Endothelial cell of umbilical vein (primary cell): ENCODE data around the gene COL28A1. TPM values are rescaled to one million over a fixed set of nuclear protein-coding genes. Genes with fewer than 3 reads are reported as not detected.

ENCODE experiments used
- BruUV-seq: library from RNA; stranded (reverse); fragments of 400-500 nt; replicated peaks from 2 replicates; lab custom pipeline; 2021; lab: Mats Ljungman, UMichigan
- CTCF ChIA-PET: fragments of 300-600, 350-600 bp; sonication (Branson Sonifier 250); formaldehyde crosslinking; loops from one replicate; lab custom pipeline; 2021; ENCODE audit warnings: antibody characterized with exemption, inconsistent platforms; lab: Charles Lee
- POLR2A ChIA-PET: fragments of 300-600, 350-600 bp; sonication (Branson Sonifier 250); formaldehyde crosslinking; loops from one replicate; lab custom pipeline; 2021; ENCODE audit warnings: antibody characterized with exemption, inconsistent platforms; lab: Charles Lee
- DNase-seq: peaks from one replicate; pipeline ENCODE4 v3.0.0-alpha.2; 2011; ENCODE audit warnings: low read depth, low spot score
- FAIRE-seq: peaks from 2 replicates; lab custom pipeline; 2011; peaks lifted over from hg19 to GRCh38; lab: Jason Lieb, UNC
- H2AFZ ChIP-seq: 2 replicates; pipeline ENCODE4 v1.6.0; 2012; ENCODE audit warnings: low read depth, low read length, control low read depth, inconsistent platforms
- H3K27ac ChIP-seq: 2 replicates; pipeline ENCODE4 v1.5.1; 2011; ENCODE audit warnings: low read depth, mild to moderate bottlenecking, control low read depth, low read length, moderate library complexity; ENCODE audit not compliant: insufficient read depth
- H3K27me3 ChIP-seq, 2 experiments: 2 replicates each; pipeline versions ENCODE4 v1.6.0 to v1.6.1; 2011; ENCODE audit warnings: low read length in 2 of 2, mixed read lengths in 1 of 2; ENCODE audit not compliant: control insufficient read depth in 2 of 2, insufficient read depth in 2 of 2
- H3K36me3 ChIP-seq, 2 experiments: 2 replicates in 1 of 2; 3 replicates in 1 of 2; pipeline ENCODE4 v1.5.1; 2011; ENCODE audit warnings: low read length in 2 of 2, mild to moderate bottlenecking in 1 of 2, moderate library complexity in 1 of 2; ENCODE audit not compliant: control insufficient read depth in 2 of 2, insufficient read depth in 2 of 2; ENCODE audit errors: extremely low read depth in 1 of 2
- H3K4me1 ChIP-seq: 3 replicates; pipeline ENCODE4 v1.5.1; 2011; ENCODE audit warnings: mild to moderate bottlenecking, low read length; ENCODE audit not compliant: control insufficient read depth, insufficient read depth; ENCODE audit errors: extremely low read depth
- H3K4me2 ChIP-seq: 2 replicates; pipeline ENCODE4 v1.6.1; 2011; ENCODE audit warnings: low read length, control low read depth, mixed read lengths; ENCODE audit not compliant: insufficient read depth
- H3K4me3 ChIP-seq, 3 experiments: fragments of 200-600 bp in 1 of 3; sonication (generic), shearing (Covaris generic) in 1 of 3; replicated peaks in 1 of 3; 2 replicates each; pipeline ENCODE4 v1.5.1; 2011 to 2016; ENCODE audit warnings: control low read depth in 3 of 3, low read length in 3 of 3, mild to moderate bottlenecking in 2 of 3, inconsistent platforms in 1 of 3, low read depth in 1 of 3, moderate library complexity in 1 of 3; ENCODE audit not compliant: insufficient read depth in 1 of 3
- H3K79me2 ChIP-seq: 2 replicates; pipeline ENCODE4 v1.6.0; 2012; ENCODE audit warnings: low read length, inconsistent platforms; ENCODE audit not compliant: control insufficient read depth, insufficient read depth
- H3K9ac ChIP-seq: replicated peaks from 2 replicates; pipeline ENCODE3; 2011; ENCODE audit warnings: low read length, control low read depth; ENCODE audit not compliant: insufficient read depth; ENCODE audit errors: extremely low read depth
- H3K9me1 ChIP-seq: replicated peaks from 3 replicates; pipeline ENCODE4 v1.6.0; 2011; ENCODE audit warnings: mild to moderate bottlenecking, low read length; ENCODE audit not compliant: control insufficient read depth, insufficient read depth; ENCODE audit errors: extremely low read depth
- H3K9me3 ChIP-seq: replicated peaks from 2 replicates; pipeline ENCODE4 v1.5.1; 2012; ENCODE audit warnings: low read length, inconsistent platforms; ENCODE audit not compliant: control insufficient read depth, insufficient read depth
- H4K20me1 ChIP-seq: replicated peaks from 2 replicates; pipeline ENCODE3; 2011; ENCODE audit warnings: mild to moderate bottlenecking, low read length; ENCODE audit not compliant: control insufficient read depth, insufficient read depth; ENCODE audit errors: extremely low read depth
- CTCF ChIP-seq, 2 donors: IDR thresholded peaks; 1 replicate in 1 of 2; 2 replicates in 1 of 2; pipeline ENCODE4 v1.5.1; 2011; ENCODE audit warnings: low read length in 2 of 2, mild to moderate bottlenecking in 2 of 2, moderate library complexity in 2 of 2, control low read depth in 1 of 2, inconsistent platforms in 1 of 2, low read depth in 1 of 2; ENCODE audit not compliant: insufficient read depth in 1 of 2; ENCODE audit errors: extremely low read depth in 1 of 2
- EZH2 ChIP-seq: IDR thresholded peaks from 2 replicates; pipeline ENCODE4 v1.6.1; 2012; ENCODE audit warnings: borderline replicate concordance, low read depth, mild to moderate bottlenecking, moderate library complexity, low read length, inconsistent platforms; ENCODE audit not compliant: severe bottlenecking
- FOS ChIP-seq: IDR thresholded peaks from 2 replicates; pipeline ENCODE4 v1.6.1; 2011; ENCODE audit warnings: mild to moderate bottlenecking, low read length, moderate library complexity, borderline replicate concordance; ENCODE audit not compliant: insufficient read depth
- GATA2 ChIP-seq: IDR thresholded peaks from 2 replicates; pipeline ENCODE4 v1.7.0; 2011; ENCODE audit warnings: low read depth, mild to moderate bottlenecking, moderate library complexity, mixed read lengths, low read length; ENCODE audit not compliant: insufficient read length, insufficient read depth
- JUN ChIP-seq: IDR thresholded peaks from 2 replicates; pipeline ENCODE4 v1.6.1; 2011; ENCODE audit warnings: borderline replicate concordance, low read depth; ENCODE audit not compliant: insufficient read length, insufficient read depth
- MAX ChIP-seq: IDR thresholded peaks from 2 replicates; pipeline ENCODE4 v1.6.1; 2011; ENCODE audit not compliant: insufficient read depth, insufficient read length
- POLR2A ChIP-seq: IDR thresholded peaks from 2 replicates; pipeline ENCODE4 v1.6.1; 2012; ENCODE audit warnings: low read depth, mild to moderate bottlenecking, control low read depth, low read length
- POLR2AphosphoS5 ChIP-seq: IDR thresholded peaks from 2 replicates; pipeline ENCODE4 v1.6.1; 2012; ENCODE audit warnings: low read depth, mild to moderate bottlenecking, control low read depth, low read length, moderate library complexity; ENCODE audit not compliant: insufficient read depth
- dilution Hi-C: fragments of 300-500 bp; cut with MboI; formaldehyde crosslinking; loops from one replicate; pipeline ENCODE4 v1.15.0; 2019; ENCODE audit warnings: low sequenced_read_pairs; ENCODE audit not compliant: extremely low pct_ligation_motif_present
- intact Hi-C: fragments of 100-400 bp; cut with micrococcal nuclease; formaldehyde crosslinking; loops from one replicate; pipeline ENCODE4 v1.10.0; 2022
- polyA plus RNA-seq, 4 experiments: library from polyadenylated mRNA; depleted of rRNA in 3 of 4; stranded (reverse) in 3 of 4; unstranded in 1 of 4; fragments of >200 nt; gene quantifications; 2 replicates each; pipeline versions ENCODE4 v1.2.1 to v1.2.3, GENCODE V29; 2011 to 2012; ENCODE audit warnings: missing spikeins in 1 of 4
- total RNA-seq: library from RNA; stranded (reverse); gene quantifications from 2 replicates; pipeline ENCODE4 v1.2.3, GENCODE V29; 2021

Gene COL28A1
- total and polyA plus RNA-seq, 2 donors (not counting 3 experiments of a cell fraction or from before 2014, with no cell fraction given): not detected

- CTCF ChIA-PET: no interaction called here
Observed at GRCh38 chr7:7399707-7400106, 136.0 kb downstream of the COL28A1 start.

More at GRCh38 chr7:7399707-7400106, 136.0 kb downstream of the COL28A1 start:
- no peak for TF ChIP-seq JUN
- no peak for TF ChIP-seq POLR2AphosphoS5
- TF ChIP-seq POLR2A: no peak
- no peak for TF ChIP-seq CTCF (IDR thresholded peaks at IDR 0.05; ENCODE audit: extremely low read depth in 1 of 2, insufficient read depth in 1 of 2, low read depth in 1 of 2, low read length in 2 of 2)
- TF ChIP-seq MAX: no peak
- TF ChIP-seq GATA2: no peak
- no peak for TF ChIP-seq EZH2
- no peak for TF ChIP-seq FOS
- no peak overlapping the region for H3K4me2 ChIP-seq
- no peaks in the 10 kb centered on the region for H3K27me3 ChIP-seq
- intact Hi-C loops: no loop called here
- no peak for DNase-seq
- H3K79me2 ChIP-seq: no peaks in the 10 kb centered on the region
- no peaks in the 10 kb centered on the region for H3K4me1 ChIP-seq
- FAIRE-seq: no peak
- no peak overlapping the region for H3K9ac ChIP-seq
- no peak overlapping the region for H3K27ac ChIP-seq
- no peak overlapping the region for H2AFZ ChIP-seq
- no peaks in the 10 kb centered on the region for H3K36me3 ChIP-seq
- no peaks in the 10 kb centered on the region for H3K9me3 ChIP-seq
- dilution Hi-C loops: no loop called here
- H4K20me1 ChIP-seq: no peaks in the 10 kb centered on the region
- no peak overlapping the region for H3K4me3 ChIP-seq
- no TSS peak for BruUV-seq
- H3K9me1 ChIP-seq: no peaks in the 10 kb centered on the region
- POLR2A ChIA-PET: no interaction called here
